ENCODE results near the gene LAD1.

- TF ChIP-seq POLR2A (IDR thresholded peaks at IDR 0.05) (no peak), CTCF (IDR thresholded peaks at IDR 0.05) (no peak), POLR2AphosphoS5 (IDR thresholded peaks at IDR 0.05; ENCODE audit: insufficient read depth in 1 of 2, low read depth in 1 of 2) (no peak)
These were observed 44.8 kb downstream of the LAD1 start for GRCh38 chr1:201354151-201354900.

All from vagina (tissue), 2 donors.